GM12865 (cell line): Measurements from ENCODE around the gene TSKS.

Experiments
- DNase-seq: peaks from one replicate; pipeline ENCODE4 v3.0.0; 2010; ENCODE audit warnings: low read depth
- H3K4me3 ChIP-seq: 2 replicates; pipeline ENCODE4 v1.5.1; 2011; ENCODE audit warnings: mild to moderate bottlenecking, low read depth, low read length, control low read depth
- CTCF ChIP-seq: IDR thresholded peaks from 2 replicates; pipeline ENCODE4 v1.5.1; 2011; ENCODE audit warnings: low read length, control low read depth, low read depth, inconsistent platforms; ENCODE audit not compliant: insufficient read depth; ENCODE audit errors: missing control alignments

Gene TSKS

GRCh38 chr19:49761249-49761624, 1.9 kb downstream of the TSKS start:
- H3K4me3 ChIP-seq = no peak overlapping the region
- TF ChIP-seq CTCF = no peak
- no peak for DNase-seq

GRCh38 chr19:49758292-49758691, 4.8 kb downstream of the TSKS start:
- DNase-seq = no peak
- TF ChIP-seq CTCF = no peak
- no peak overlapping the region for H3K4me3 ChIP-seq

DNA sequence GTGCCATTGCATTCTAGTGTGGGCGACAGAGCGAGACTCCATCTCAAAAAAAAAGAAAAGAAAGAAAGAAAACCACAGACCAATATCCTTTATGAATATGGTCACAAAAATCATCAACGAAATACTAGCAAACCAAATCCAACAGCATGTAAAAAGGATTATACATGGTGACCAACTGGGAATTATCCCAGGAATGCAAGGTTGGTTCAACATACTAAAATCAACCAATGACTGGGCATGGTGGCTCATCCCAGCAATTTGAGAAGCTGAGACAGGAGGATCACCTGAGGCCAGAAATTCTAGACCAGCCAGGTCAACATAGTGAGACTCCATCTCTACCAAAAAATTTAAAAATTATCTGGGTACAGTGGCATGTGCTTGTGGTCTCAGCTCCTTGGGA, 7.2 kb downstream of the TSKS start:
- DNase-seq = no peak
- no peak overlapping the region for H3K4me3 ChIP-seq
- TF ChIP-seq CTCF = no peak

GRCh38 chr19:49752701-49753100, 10.4 kb downstream of the TSKS start:
- no peak overlapping the region for H3K4me3 ChIP-seq
- no peak for DNase-seq

GRCh38 chr19:49749771-49750170, 13.3 kb downstream of the TSKS start:
- no peak for TF ChIP-seq CTCF
- H3K4me3 ChIP-seq = no peak overlapping the region
- DNase-seq = no peak

More at GRCh38 chr19:49752701-49753100, 10.4 kb downstream of the TSKS start:
- TF ChIP-seq CTCF = no peak

- H3K4me3 ChIP-seq = no peak overlapping the region
- no peak for DNase-seq
- no peak for TF ChIP-seq CTCF
Measured at GRCh38 chr19:49749055-49749716, 13.9 kb downstream of the TSKS start.
